Kidney tubule cell (primary cell): Measurements from ENCODE around the gene GPANK1.

Experiments used
- DNase-seq: peaks from one replicate; pipeline ENCODE4 v3.0.0-alpha.2; 2018; ENCODE audit warnings: low spot score

Gene GPANK1

DNA sequence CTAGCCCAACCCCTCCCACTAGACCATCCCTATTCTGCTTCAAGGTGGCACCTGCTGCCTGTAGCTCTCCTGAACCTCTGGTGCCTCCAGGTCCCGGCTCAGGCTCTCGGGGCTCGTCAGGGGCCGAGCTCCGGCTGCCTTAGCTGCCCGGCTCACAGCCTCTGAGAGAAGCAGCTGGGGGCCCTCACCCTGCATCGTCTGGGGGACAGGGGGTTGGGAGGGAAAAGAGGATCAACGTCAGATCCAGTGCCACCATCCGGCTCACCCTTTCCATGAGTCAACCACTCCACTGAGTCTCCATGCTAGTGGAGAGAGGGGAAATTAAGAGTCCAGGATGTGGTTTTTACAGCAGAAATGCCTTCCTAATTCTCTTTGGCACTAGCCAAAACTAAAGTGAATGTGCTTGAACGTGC lies 25.3 kb downstream of the GPANK1 start:
- no peak for DNase-seq

DNA sequence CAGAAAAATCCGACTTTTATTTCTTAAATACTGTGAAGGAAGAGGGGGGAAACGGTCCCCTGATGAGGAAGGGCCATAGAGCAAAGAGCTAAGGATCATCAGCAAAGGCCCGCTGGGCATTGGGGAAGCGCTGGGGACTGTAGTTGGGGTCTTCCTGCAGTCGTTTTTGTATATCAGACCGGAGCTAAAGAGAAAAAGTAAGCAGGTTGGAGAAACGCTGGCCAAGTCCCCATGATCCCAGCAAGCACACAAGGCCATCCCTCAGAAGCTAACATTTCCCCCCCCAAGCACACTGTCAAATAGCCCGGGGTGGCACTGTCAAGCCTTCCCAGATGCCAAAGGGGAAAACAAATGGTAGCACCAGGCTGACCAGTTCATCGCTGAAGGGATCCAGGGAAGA lies 25.8 kb downstream of the GPANK1 start:
- DNase-seq, result no peak

GRCh38 chr6:31636698-31637596 lies 27.9 kb downstream of the GPANK1 start:
- no peak for DNase-seq

GRCh38 chr6:31634969-31635575 lies 29.7 kb downstream of the GPANK1 start:
- DNase-seq, result no peak

GRCh38 chr6:31634131-31634530 lies 30.7 kb downstream of the GPANK1 start:
- no peak for DNase-seq

DNA sequence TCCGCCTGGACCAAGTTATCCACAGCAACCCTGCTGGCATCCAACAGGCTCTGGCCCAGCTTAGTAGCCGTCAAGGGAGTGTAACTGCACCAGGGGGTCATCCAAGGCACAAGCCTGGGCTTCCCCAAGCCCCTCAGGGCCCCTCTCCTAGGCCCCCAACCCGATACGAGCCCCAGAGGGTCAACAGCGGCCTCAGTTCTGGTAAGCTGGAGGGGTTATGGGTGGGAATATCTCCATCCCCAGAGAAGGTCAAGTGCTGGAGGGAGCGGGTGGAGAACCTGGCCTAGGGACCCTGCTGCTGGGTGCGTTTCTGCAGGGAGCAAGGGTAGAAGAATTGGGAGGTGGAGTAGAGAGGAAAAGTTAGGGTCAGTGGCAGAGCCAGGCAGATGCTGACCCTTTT lies 31.4 kb downstream of the GPANK1 start:
- DNase-seq, result no peak

- DNase-seq, result no peak
Measured at GRCh38 chr6:31632279-31632946, 32.4 kb downstream of the GPANK1 start.

- no peak for DNase-seq
Measured at GRCh38 chr6:31631681-31632278, 33.0 kb downstream of the GPANK1 start.

- DNase-seq, result no peak
Measured at GRCh38 chr6:31631209-31631608, 33.6 kb downstream of the GPANK1 start.

DNA sequence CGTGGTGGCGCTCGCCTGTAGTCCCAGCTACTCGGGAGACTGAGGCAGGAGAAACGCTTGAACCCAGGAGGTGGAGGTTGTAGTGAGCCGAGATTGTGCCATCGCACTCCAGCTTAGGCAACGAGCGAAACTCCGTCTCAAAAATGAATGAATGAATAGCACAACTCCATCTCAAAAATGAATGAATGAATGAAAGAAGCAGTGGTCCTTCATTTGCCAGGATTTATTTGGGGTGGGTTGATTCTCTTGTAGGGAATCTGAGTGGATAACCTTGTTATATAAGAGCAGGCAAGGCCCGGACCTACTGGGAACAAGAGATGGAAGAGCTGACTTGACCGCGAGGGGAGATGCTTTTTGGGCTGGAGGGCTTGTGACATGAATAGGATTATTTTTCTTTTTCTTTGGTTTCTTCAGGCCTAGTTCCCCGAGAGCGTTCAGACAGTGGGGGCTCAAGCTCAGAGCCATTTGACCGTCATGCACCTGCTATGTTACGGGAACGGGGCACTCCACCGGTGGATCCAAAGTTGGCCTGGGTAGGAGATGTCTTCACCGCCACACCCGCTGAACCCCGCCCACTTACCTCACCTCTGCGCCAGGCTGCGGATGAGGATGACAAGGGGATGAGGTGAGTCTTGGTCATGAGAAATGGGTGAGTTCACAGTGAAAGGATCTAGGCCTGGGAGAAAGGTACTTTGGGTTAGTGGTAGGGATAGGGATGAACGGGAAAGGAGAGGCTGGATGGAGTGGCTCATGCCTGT lies 34.4 kb downstream of the GPANK1 start:
- DNase-seq, result no peak

- DNase-seq, result no peak
Measured at GRCh38 chr6:31629014-31629413, 35.8 kb downstream of the GPANK1 start.

DNA sequence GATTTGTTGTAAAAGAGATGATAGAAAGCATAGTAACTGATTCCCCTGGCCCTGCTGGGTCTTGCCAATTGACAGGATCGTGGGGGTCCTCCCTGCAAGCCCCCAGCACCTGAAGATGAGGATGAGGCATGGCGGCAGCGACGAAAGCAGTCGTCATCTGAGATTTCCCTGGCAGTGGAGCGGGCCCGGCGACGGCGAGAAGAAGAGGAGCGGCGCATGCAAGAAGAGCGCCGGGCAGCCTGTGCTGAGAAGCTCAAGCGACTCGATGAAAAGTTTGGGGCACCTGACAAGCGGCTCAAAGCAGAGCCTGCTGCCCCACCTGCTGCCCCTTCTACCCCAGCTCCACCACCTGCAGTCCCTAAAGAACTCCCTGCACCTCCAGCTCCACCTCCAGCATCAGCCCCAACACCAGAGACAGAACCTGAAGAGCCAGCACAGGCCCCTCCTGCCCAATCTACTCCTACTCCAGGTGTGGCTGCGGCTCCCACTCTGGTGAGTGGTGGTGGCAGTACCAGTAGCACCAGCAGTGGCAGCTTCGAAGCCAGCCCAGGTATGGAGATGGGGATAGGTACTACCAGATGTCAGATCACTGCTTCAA lies 37.0 kb downstream of the GPANK1 start:
- DNase-seq, result no peak

- no peak for DNase-seq
Measured at GRCh38 chr6:31626952-31627351, 37.8 kb downstream of the GPANK1 start.

DNA sequence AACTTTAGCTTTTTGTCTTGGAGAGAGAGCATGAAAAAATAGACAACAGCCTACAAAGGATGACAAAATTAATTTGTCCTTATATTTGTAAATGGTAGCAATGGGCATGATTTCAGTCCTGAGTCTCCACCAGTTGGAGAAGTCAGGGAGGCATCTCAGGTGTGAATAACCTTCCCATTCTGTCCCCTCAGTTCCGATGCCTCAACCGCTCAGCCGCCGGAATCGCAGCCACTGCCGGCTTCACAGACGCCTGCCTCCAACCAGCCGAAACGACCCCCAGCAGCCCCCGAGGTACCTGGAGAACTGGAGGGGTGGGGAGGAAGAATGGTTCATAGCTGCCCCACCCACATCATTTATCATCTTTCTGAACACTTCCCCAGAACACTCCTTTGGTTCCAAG lies 40.7 kb downstream of the GPANK1 start:
- DNase-seq, result no peak

DNA sequence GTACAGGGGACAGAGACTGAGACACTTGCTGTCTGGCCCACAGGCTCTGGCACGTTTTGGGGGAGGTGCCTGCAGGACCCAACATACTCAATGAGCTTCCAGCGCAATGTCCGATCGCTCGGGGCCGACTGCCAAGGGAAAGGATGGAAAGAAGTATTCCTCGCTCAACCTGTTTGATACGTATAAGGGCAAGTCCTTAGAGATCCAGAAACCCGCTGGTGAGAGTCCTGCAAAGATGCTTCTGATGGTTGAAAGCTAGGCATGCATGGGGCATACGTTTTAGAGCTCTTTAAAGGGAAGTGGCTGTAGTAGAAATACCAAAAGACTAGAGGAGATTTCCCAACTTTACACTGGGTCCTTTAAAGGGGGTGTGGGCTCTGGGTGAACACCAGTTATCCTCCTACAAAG lies 42.1 kb downstream of the GPANK1 start:
- DNase-seq, result no peak

DNA sequence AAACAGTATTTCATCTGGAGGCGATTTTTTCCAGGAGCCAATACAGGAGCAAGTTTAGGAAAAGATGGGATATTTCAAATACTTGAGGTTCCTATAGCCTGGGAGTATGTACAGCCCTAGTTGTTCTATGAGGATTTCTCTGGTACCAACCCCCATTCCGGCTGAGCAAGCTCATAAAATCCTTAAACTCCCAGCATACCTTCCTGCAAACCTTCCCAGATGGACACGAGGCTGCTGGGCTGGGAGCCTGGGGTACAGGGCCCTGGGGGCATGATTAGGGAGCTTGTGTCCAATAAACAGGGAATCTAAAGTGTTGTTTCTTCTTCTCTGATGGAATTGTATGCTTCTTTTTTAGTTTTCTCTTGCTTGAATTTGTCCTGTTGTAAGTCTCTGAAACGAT lies 42.8 kb downstream of the GPANK1 start:
- peak; percentile 20 for DNase-seq

DNA sequence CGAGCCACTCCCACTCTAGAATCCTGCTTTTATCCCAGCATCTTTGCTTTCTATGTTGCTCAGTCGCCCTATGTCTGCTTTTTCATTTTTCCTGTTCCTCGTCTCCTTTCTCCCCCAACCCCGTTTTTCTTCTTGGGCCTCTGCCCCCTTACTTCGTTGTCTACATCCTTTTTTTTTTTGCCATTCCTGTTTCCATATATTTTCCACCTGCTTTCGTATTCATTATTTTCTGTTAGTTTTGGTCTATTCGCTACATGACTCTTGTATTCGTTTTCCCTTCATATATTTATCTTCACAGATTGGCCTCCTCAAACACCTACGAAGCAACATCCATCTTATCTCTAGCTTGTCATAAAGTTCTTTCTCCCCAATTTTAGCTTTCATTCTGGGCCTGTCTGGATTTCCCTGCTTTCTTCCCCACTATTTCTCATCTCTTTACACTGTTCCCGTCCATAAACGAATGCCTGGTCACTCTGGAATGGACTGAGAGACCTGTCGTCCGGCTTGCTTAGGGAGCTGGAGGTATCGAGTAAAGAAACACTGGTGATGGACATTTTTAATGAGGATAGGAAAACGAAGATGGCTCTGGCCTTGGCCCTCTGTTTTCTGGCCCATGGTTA lies 43.4 kb downstream of the GPANK1 start:
- DNase-seq, result peak; percentile 17

DNA sequence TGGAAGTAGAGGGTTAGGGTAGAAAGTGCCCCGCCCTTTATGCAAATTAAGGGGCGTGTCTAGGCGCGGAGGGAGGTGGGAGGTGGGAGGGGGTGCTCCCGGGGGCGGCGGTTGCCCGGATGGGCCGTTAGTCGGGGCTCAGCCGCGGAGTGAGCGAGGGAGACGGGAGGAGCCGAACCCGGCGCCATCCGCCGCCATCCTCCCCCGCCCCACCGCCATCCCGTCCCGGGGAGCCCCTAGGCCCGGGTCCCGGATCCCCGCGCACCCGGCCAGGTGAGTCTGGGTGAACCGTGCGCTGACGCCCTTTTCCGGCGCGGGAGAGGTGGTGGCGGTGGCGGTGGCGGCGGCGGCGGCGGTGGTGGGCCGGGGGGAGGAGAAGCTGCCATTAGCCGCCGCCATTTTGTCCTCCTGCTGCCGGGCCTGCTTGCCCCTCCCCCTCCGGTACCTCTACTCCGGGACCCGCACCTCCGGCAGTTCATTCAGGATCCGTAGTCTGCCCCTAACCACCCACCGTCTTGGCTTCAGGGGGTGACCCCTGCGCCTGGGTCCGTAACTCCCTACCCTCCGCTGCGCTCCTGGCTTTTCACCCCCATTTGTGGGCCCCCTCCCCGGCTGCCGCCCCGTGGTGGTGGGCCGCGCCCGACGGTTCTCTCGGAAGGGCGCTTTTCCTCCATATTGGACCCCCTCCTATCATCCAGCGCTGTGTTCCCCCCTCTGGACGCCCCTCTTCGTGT lies 44.0 kb downstream of the GPANK1 start, which contains the start of gene PRRC2A:
TSS of gene PRRC2A (plus strand) at position 130 of the 734 bp plus-strand sequence. CDS start 2,075 bp downstream, outside the sequence.
- DNase-seq, result no peak

DNA sequence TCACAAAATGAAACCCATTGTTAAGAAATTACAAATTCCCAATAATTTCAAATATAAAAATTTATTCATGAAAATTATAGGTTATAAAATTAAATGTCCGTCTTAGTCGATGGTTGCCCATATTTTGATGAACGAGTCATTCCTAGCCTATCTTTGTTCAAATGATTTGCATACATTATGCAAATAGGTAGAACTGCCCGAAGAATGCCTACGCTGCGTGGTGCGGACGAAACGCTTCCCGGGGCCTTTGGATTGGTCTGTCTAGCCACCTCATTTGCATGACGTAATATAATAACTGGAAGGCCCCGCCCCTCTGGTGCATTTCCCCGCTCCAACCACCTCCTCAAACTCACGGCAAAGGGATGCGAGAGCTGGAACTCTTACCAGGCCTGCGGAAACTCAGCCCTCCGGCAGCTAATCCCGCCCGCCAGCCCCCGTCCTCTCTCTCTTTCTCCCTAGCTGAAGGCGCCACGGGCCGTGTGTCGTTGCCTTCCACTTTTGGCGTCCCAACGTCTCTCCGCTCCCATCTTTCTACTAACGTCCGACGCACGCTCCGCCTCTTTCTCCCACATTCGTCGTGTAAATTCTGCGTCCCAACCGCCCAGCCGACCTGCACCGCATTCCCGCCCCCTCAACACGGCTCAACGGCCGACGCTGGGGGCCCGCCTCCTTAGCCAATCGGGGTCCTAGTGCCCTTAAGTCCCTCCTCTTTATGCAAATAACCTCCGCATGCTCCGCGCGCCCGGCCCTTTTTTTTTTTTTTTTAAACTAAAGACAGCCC lies 44.8 kb downstream of the GPANK1 start:
- DNase-seq, result peak; percentile 100
